C4-2B (cell line): Measurements from ENCODE around the gene AHCYL2.

Experiments used
- ZFX ChIP-seq: fragments of 450-650 bp; IDR thresholded peaks from 2 replicates; pipeline ENCODE4 v1.6.1; 2017
- TF ChIP-seq, protein P1 (sequence below): fragments of 450-650 bp; conservative IDR thresholded peaks from 2 replicates; pipeline ENCODE4 v1.5.1; 2017; ENCODE audit warnings: mild to moderate bottlenecking

DNA sequence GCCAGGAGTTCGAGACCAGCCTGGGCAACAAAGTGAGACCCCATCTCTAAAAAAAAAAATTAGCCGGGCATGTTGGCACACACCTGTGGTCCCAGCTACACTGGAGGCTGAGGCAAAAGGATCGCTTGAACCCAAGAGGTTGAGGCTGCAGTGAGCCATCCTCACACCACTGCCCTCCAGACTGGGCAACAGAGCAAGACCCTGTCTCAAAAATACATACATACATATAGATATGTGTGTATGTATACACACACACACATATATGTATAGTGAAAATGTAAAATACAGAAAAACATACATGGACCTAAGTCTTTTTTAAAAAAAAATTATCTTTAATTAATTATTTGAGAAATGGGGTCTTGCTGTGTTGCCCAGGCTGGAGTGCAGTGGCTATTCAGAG lies 30.9 kb upstream of the AHCYL2 start:
- TF ChIP-seq, protein P1, sequence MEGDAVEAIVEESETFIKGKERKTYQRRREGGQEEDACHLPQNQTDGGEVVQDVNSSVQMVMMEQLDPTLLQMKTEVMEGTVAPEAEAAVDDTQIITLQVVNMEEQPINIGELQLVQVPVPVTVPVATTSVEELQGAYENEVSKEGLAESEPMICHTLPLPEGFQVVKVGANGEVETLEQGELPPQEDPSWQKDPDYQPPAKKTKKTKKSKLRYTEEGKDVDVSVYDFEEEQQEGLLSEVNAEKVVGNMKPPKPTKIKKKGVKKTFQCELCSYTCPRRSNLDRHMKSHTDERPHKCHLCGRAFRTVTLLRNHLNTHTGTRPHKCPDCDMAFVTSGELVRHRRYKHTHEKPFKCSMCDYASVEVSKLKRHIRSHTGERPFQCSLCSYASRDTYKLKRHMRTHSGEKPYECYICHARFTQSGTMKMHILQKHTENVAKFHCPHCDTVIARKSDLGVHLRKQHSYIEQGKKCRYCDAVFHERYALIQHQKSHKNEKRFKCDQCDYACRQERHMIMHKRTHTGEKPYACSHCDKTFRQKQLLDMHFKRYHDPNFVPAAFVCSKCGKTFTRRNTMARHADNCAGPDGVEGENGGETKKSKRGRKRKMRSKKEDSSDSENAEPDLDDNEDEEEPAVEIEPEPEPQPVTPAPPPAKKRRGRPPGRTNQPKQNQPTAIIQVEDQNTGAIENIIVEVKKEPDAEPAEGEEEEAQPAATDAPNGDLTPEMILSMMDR = no peak
- TF ChIP-seq ZFX = no peak
